Activated gamma-delta T cell treated with anti-CD3 and anti-CD28 coated beads, Interleukin-2, amount 50 U/mL, for 16 hours (primary cell): Measurements from ENCODE around the gene GIPC3.
"Not testable (repeated sequence)": the region's sequence is repeated elsewhere in the genome, so short reads cannot be mapped to it uniquely, and the experiment has no call there.

ENCODE experiments used
- DNase-seq: peaks from one replicate; pipeline ENCODE4 v3.0.0-alpha.2; 2020; ENCODE audit warnings: low read depth

GIPC3 gene

DNA sequence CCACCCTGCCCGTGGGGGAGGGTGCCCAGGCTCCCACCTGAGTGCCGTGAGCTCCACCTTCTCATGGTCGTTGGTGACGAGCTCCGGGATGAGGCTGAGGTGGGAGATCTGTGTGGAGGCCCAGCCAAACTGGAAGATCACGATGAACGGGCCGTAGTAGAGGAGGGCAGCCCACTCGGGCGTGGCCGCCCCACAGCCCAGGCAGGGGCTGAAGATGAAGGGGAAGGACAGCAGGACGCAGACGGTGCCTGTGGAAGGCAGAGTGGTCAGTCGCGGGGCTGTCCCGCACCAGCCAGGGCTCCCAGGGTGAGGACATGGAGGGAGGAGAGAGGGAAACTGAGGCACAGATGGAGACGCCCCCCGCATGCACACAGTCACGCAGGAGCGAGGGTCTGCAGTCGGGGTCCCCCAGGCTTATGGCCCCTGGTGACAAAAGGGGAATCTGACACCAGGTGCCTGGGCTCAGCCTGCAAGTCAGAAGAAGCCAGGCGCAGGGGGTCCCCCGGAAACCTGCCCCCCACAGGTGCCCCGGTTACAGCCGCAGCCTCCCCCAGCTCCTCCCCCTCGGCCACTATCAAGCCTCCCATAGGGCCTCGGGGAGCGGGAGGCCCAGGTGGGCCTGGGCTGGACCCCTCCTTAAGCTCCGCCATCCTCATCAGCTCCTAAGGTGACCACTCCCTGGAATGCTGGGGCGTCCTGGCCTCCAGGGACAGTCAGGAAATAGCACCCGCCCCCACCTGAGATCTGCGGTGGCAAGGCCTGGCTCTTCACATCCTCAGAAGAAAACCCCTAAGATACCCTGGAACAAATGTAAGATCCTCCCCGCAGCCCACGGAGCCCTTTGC lies 34.1 kb upstream of the GIPC3 start:
- DNase-seq, result no peak

DNA sequence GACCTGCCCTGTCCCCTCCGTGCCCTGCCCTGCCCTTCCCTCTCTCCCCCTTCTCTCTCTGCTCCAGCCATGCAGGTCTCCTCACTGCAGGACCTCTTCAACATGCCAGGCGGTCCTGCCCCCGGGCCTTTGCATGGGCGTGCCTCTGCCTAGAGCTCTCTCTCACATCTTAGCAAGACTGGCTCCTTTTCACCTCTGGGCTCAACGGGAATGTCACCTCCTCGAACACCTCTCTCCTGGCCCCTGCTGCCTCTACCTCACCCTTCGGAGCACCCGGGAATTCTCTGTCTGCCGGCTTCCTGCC lies 33.5 kb upstream of the GIPC3 start:
- no peak for DNase-seq

DNA sequence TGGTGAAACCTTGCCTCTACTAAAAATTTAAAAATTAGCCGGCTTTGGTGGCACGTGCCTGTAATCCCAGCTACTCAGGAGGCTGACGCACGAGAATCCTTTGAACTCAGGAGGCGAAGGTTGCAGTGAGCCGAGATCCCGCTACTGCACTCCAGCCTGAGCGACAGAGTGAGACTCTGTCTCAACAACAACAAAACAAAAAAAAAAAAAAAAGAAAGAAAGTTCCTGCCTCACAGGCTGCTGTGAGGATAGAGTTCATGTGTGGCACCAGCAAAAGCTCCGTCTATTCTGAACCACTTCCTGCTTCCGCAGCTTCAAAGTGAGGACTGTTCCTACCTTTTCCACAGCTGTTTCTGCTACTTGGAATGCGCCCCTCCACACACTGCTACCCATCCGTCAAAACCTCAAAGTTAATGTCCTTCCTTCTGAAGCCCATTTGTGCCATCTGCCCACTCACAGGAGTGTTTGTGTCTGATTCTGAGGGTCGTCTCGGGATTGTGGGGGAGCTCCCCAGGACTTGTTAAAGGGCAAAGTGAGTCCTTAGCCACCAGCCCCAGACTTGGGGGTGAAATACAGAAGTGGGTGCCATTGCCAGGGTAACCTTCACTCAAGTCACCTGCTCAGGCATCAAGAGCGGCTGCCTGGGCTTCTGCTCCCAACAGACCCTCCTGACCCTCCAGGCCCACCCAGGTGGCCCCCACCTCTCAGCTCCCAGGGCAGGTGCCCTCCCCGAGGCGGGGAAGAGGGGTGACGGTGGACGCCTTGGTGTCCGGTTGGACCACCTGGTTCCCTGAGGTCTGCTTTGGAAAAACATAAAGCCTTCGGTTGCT lies 30.8 kb upstream of the GIPC3 start:
- DNase-seq, result no peak

DNA sequence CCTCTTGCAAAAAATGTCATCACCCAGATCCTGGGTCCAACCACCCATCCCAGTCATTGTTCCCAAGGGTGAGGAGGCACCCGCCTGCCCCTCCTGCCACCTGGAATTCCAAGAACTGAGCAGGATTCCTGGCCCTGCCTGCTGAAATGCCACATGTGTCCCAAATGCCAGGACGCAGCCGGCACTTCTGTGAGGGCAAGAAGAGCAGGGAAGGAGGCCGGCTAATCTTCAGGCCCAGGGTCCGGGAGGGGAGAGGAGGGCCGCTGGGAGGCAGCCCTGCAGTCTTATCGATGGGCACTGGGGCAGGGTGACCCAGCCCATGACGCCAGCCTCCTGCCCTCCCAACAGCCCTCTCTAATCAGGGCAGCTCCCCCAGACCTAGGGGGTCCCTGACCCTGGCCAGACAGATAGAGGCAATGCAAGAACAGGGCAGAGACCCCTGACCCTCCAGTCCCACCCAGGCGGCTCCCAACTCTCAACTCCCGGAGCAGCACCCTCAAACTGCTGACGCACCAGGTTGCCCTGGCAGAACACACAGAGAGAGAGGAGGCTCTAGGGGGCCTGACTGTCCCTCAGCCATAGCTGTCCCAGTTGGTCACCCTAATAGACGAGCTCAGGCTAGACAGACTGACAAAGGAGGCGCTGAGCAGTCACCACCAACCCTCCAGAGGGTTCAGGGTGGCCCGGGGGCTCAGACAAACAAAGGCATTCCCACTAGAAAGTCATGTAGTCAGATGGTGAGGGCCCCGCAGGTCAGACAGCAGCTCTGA lies 29.4 kb upstream of the GIPC3 start:
- DNase-seq, result no peak

DNA sequence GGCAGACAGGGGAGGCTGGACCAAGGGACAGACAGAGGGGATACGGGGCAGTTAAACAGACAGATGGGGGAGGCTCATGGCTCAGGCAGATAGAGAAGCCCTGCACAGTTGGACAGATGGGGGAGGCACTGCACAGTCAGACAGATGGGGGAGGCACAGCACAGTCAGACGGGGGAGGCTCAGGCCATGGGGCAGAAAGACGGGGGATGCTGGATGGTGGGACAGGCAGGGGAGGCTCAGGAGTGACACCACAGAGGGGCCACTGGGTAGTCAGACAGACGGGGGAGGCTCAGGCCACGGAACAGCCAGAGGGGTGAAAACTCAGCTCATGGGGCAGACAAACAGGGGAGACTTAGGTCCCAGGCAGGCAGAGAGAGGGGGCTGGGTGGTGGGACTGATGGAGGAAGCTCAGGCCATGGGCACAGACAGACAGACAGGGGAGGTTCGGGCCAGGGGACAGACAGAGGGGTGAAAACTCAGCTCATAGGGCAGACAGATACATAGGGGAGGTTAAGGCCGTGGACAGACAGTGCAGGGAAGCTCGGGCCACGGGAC lies 28.8 kb upstream of the GIPC3 start:
- no peak for DNase-seq

DNA sequence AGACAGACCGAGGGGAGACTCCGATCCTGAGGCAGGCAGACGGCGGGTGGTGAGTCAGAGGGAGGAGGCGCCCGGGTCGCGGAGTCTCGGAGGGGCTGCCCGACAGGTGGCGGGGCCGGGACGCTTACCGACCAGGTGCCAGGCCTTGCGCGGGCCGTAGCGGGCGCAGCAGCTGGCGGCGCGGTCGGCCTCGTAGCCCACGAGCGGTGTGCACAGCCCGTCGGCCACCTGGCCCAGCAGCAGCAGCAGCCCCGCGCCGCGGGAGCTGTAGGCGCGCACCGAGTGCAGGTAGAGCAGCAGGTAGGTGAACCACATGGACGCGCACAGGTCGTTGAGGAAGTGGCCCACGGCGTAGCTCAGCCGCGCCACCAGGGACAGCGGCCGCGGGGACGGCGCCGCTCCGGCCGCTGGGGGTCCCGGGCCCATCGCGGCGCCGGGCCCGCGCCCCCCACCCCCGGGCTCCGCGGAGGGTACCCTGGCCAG lies 28.3 kb upstream of the GIPC3 start:
- DNase-seq, result peak; percentile 60

DNA sequence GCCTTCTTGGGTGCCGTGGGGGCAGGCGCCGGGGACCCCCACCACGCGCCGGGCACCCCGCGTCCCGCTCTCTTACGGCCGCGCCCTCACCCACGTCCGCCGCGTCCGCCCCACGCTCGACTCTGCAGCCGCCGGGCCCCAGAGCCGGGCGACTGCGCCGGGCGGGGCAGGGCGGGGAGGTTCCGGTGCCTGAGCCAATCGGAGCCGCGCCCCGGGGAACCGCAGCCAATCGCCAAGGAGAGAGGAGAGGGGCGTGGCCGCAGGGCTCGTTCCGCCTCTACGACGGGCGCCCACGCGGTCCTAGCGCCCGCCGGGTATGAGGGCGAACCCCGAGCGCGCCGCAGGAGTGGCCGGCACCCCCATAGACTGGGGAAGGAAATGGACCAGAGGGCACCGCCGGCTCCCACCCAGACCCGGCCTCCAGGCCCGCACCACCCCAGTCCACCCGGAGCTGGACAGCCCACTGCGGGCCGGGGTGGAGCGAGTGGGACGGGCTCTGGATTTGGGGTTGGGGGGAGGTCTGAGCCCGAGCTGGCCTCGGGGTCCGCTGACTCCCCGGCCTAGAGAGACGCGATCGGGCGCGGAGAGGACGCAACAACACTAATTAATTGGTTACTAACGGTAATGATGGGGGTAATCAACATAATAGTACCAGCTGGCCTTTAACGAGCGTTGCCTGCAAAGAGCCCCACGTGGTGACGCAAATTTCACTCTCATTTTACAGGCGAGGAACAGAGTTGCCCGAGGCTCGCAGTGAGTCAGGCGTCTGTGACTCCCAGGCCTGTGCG lies 27.6 kb upstream of the GIPC3 start, which contains the start of gene MFSD12:
TSS of gene MFSD12 (minus strand) at position 126 of the 788 bp plus-strand sequence. CDS start 183 bp downstream, outside the sequence.
- peak; percentile 90 for DNase-seq

DNA sequence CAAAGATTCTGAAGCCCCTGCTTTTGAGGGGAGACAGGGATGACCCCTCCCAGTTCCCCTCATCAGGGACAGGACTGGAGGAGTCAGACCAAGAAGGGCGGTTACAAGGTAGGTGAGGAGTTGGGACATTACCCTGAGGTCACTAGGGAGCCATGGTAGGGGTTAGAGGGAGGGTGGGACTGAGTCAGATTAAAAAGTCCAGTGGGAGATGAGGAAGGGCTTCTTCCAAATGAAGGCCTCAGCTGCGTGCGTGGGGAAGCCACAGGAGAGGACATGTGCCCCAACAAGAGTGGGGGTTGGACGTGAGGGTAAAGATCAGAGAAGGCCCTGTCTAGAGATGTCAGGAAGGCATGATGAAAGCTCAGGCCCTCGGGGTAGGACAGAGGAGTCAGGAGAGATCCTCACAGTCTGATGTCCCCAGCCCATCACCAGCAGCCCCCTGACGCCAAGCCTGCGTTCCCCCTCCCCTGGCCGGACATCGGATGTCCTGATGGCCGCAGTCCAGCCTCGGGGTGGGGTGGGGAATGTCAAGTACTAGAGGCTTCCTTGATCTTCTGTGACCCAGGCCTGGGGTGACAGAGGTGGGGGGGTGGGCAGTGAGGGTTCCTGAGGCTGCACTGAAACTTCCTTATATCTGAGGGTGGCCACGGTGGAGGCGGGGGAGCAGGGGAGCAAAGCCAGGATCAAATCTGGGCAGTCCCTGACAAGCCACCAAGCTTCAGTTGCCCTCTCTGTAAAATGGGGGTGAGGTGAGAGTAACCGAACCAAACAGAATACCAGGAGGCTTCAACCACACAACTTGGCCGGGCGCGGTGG lies 21.4 kb upstream of the GIPC3 start:
- DNase-seq, result no peak

DNA sequence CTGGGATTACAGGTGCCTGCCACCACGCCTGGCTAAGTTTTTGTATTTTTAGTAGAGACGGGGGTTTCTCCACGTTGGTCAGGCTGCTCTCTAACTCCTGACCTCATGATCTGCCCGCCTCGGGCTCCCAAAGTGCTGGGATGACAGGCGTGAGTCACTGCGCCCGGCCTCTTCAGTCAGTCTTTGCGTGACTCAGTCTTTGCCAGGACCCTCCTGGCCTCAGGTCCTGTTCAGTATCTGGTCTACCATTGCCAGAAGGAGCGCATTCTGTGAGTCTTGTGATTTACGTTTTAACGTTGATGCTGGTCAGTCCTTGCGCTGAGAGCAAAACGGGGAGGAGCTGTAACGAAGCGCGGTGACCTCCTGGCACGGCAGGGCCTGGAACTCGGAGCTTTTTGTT lies 20.1 kb upstream of the GIPC3 start:
- no peak for DNase-seq

DNA sequence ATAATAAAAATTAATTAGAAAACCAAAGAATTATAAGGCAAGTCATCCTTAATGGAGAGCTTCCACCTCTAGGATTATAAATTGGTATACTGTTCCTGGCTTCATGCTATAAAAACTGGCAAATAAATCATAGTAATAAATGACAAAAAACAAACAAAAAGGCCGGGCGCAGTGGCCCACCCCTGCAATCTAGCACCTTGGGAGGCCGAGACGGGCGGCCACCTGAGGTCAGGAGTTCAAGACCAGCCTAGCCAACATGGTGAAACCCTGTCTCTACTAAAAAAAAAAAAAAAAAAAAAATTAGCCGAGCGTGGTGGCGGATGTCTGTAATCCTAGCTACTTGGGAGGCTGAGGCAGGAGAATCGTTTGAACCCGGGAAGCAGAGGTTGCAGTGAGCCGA lies 15.2 kb upstream of the GIPC3 start:
- not testable (repeated sequence) for DNase-seq

DNA sequence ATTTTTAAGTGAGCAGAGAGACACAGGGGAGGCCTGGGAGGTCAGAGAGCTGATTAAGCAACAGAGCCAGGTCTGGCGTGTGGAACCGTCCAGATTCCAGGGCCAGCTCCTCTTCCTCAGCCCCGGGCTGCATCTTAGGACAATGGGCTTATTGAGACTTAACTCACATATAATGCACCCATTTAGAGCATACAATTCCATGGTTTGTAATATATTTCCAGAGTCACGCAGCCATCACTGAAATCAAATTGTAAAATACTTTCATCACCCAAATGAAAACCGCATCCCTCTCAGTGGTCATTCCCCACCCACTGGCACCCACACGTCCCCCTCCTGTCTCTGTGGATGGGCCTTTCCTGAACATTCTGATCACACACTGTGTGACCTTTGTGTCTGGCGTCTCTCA lies 14.7 kb upstream of the GIPC3 start:
- no peak for DNase-seq

DNA sequence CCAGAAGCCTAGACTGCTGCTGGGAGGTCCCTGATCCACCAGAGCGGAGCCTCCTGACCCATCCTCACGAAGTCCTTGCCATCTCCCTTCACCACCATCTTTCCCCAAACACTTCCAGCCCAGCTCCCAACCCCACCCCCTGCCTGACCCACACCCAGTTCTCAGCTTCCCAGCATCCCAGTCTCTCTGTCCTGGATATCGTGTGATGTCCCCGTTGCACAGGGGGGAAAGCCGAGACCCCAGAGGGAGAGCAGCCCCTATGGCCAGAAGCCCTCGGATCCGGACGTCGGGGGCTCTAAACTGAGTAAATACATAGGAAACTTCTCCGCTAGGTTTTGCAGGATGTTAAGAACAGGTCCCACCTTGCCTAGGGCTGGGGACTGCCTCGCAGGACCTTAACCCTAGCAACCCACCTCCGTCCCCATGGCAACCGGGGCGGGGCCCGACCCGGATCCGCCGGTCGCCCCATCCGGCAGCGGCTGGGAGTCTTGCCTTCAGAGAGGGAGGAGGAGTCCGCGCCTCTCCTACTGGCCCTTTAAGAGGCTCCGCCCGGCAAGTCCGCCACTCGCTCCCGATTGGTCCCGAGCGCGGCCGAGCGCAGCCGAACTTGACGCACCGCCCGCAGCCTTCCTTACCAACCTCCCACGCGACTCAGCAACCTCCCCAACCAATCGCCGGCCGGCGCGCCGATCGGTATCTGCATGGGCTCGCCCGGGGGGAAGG lies 13.0 kb upstream of the GIPC3 start:
- peak; percentile 99 for DNase-seq

DNA sequence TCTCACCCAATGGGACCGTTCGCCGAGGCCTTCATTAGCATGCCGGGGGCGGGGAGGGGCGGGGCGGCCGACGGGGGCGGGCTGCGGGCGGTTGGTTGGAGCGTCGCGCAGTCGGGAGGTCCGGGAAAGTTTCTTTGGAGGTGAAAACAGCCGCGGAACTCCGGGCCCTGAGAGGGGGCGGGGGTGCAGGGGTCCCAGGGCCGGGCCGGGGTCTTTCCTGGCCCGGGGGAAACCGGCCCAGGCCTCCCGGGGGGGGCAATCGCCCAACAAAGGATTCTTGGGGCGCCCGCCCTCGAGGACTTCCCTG lies 12.5 kb upstream of the GIPC3 start, which contains the start of gene HMG20B:
TSS of gene HMG20B (plus strand) at position 90 of the 307 bp plus-strand sequence. CDS start 366 bp downstream, outside the sequence.
- DNase-seq, result no peak

DNA sequence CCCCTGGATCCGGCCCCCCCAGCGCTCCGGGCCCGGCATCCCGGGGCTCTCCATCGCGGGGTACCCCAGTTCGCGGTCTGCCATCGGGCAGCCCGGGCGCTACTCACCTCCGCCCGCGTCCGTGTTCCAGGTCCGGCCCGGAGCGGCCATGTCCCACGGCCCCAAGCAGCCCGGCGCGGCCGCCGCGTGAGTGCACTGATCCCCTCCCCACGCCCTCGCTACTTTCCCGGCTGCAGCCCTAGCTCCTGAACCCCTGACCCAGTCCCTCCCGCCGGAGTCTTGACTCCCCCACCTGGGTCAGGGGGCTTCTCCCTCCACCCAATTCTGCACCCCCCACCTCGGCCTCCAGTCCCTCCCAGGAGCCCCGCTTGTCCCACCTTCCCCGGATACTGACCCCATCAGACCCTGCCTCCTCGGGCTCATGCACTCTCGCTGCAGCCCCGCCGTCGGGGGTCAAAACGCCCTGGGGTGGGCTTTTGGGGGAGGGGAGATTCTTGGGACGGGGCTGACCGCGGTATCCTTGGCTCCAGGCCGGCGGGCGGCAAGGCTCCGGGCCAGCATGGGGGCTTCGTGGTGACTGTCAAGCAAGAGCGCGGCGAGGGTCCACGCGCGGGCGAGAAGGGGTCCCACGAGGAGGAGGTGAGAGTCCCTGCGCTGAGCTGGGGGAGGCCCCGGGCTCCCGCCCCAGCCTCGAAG lies 12.0 kb upstream of the GIPC3 start:
- no peak for DNase-seq

DNA sequence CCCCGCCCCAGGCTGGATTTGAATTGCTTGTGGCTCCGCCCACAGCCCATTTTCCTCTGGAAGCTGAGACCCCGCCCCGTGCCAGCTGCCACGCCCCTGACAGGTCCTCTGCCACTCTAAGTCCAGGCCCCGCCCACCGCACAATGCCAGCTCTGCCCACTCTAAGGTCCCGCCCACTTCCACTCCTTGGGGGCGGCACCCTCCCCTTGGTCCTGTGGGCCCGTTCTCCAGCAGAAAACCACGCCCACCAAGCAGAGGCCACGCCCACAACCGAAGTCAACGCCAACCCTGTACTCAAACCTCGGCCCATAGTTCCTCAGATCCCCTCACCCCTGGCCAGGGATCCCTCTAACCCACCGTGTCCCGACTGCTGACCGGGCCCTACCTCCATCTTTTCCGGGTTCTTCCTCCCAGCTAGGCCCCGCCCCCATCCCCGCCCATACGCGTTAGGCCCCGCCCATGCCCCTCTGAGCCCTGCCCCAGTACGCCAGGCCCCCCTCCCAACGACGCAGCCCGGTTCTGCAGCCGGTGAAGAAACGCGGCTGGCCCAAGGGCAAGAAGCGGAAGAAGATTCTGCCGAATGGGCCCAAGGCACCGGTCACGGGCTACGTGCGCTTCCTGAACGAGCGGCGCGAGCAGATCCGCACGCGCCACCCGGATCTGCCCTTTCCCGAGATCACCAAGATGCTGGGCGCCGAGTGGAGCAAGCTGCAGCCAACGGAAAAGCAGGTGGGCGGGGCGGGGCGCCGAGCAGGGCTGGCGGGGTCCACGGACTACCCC lies 11.2 kb upstream of the GIPC3 start:
- DNase-seq, result peak; percentile 59

DNA sequence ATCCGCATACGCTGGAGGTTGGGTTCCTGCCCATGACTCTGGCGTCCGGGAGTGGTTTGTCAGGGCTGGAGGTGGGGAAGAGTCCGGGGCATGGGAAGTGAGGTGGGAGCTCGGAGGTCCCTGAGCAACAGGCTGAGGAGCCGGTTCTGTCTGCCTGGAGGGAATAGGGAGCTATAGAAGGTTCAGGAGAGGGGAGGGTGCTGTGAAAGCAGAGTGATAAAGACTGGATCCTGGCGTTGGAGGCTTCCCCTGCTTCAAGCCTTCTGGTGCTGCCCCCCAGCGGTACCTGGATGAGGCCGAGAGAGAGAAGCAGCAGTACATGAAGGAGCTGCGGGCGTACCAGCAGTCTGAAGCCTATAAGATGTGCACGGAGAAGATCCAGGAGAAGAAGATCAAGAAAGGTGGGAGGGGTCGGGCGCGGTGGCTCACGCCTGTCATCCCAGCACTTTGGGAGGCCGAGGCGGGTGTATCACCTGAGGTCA lies 10.0 kb upstream of the GIPC3 start:
- DNase-seq, result no peak

DNA sequence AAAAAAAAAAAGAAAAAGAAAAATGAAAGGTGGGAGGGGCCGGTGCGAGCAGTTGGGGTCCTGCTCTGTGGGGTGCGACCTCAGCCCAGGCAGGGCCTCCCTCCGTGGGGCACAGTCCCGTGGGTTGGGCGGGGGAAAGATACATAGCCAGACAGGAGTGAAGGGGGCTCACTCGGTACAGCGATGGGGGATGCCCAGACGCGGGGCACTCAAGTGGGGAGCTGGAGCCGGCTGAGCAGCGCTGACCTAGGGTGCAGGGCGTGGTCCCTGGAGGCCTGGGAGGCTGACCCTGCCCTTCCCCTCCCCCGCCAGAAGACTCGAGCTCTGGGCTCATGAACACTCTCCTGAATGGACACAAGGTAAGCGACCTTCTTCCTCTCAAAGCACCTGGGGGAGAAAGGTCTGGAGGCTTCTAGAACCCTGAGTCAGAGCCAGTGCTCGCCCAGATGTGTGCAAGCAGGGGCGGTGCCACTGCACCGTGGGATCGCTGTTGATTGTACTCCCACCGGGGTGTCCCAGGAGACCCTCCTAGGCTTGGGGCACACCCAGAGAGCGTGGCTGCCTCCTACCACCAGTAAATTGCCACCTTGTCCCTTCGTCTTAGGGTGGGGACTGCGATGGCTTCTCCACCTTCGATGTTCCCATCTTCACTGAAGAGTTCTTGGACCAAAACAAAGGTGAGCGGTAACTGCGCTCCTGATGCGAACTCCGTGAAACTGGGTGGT lies 9.2 kb upstream of the GIPC3 start:
- no peak for DNase-seq
